ENCODE results near the gene ABRAXAS1.

GRCh38 chr4:83510442-83510841, 25.5 kb upstream of the ABRAXAS1 start:
- no peak for TF ChIP-seq CTCF (IDR thresholded peaks at IDR 0.05)
- no peak for TF ChIP-seq EZH2 (IDR thresholded peaks at IDR 0.05; ENCODE audit: borderline replicate concordance, insufficient read depth, low read depth, low read length, poor library complexity, severe bottlenecking)
